Gastrocnemius medialis (tissue), 4 donors: ENCODE results near the gene PKM. TPM values are rescaled to one million over a fixed set of nuclear protein-coding genes. Genes with fewer than 3 reads are reported as not detected.

ENCODE experiments used
- ATAC-seq, 2 donors: fragments of 150-250 bp; one replicate each; pipeline ENCODE4 v1.9.1; 2016
- DNase-seq, 2 donors: peaks; one replicate each; pipeline ENCODE4 v3.0.0-alpha.2; 2019
- H3K27ac ChIP-seq, 4 donors: fragments of 200-600 bp; sonication (generic); 1 replicate in 1 of 4; 2 replicates in 3 of 4; pipeline ENCODE4 v1.5.1; 2016 to 2018; ENCODE audit warnings: mild to moderate bottlenecking in 2 of 4, moderate library complexity in 1 of 4
- H3K27me3 ChIP-seq, 3 donors: fragments of 200-600 bp; sonication (generic) in 2 of 3; 1 replicate in 1 of 3; 2 replicates in 2 of 3; pipeline versions ENCODE4 v1.5.1 to v1.6.0; 2016 to 2019; ENCODE audit warnings: mild to moderate bottlenecking in 1 of 3, moderate library complexity in 1 of 3
- H3K36me3 ChIP-seq, 2 donors: fragments of 200-600 bp; sonication (generic) in 1 of 2; one replicate each; pipeline ENCODE4 v1.5.1; 2017 to 2018
- H3K4me1 ChIP-seq, 2 donors: fragments of 200-600 bp; sonication (generic) in 1 of 2; one replicate each; pipeline ENCODE4 v1.5.1; 2016 to 2017; ENCODE audit warnings: mild to moderate bottlenecking in 2 of 2
- H3K4me3 ChIP-seq, 4 donors: fragments of 200-600 bp; sonication (generic) in 3 of 4; 1 replicate in 1 of 4; 2 replicates in 3 of 4; pipeline ENCODE4 v1.5.1; 2016 to 2019; ENCODE audit warnings: mild to moderate bottlenecking in 2 of 4
- H3K9me3 ChIP-seq, 3 donors: fragments of 200-600 bp; sonication (generic) in 2 of 3; 1 replicate in 1 of 3; 2 replicates in 2 of 3; pipeline ENCODE4 v1.5.1; 2016 to 2019
- POLR2A ChIP-seq, 2 donors: fragments of 450-650 bp; IDR thresholded peaks; one replicate each; pipeline ENCODE4 v1.6.1; 2017; ENCODE audit warnings: antibody characterized with exemption in 2 of 2, mild to moderate bottlenecking in 2 of 2, moderate library complexity in 2 of 2
- in situ Hi-C, 4 donors: fragments of 200-750 bp; cut with MboI; loops; one replicate each; pipeline versions ENCODE4 v1.15.0 to v1.8.0; 2017; ENCODE audit warnings: low sequenced_read_pairs in 4 of 4
- intact Hi-C: fragments of 100-400 bp; cut with DNase I; formaldehyde crosslinking; loops from one replicate; pipeline ENCODE4 v1.15.1; 2023; ENCODE audit warnings: low total_unique reads
- total RNA-seq, 4 donors: library from RNA; depleted of rRNA; stranded (reverse); fragments of >200 nt; gene quantifications; one replicate each; pipeline versions ENCODE4 v1.1.0 to v1.2.3, GENCODE V29; 2016
- TF ChIP-seq, protein P1 (sequence below), 5 experiments: fragments of 450-650 bp in 3 of 5; fragments of 200-600 bp in 2 of 5; sonication (generic) in 2 of 5; IDR thresholded peaks in 4 of 5; conservative IDR thresholded peaks in 1 of 5; 1 replicate in 4 of 5; 2 replicates in 1 of 5; pipeline ENCODE4 v1.5.1; 2016 to 2019; ENCODE audit warnings: antibody characterized with exemption in 5 of 5, mild to moderate bottlenecking in 3 of 5, moderate library complexity in 3 of 5

The PKM gene
- total RNA-seq, 4 donors from 2014 or later, result 691 to 946 (median 810) TPM

GRCh38 chr15:72222393-72222792 lies 8.6 kb downstream of the PKM start:
- TF ChIP-seq, protein P1, sequence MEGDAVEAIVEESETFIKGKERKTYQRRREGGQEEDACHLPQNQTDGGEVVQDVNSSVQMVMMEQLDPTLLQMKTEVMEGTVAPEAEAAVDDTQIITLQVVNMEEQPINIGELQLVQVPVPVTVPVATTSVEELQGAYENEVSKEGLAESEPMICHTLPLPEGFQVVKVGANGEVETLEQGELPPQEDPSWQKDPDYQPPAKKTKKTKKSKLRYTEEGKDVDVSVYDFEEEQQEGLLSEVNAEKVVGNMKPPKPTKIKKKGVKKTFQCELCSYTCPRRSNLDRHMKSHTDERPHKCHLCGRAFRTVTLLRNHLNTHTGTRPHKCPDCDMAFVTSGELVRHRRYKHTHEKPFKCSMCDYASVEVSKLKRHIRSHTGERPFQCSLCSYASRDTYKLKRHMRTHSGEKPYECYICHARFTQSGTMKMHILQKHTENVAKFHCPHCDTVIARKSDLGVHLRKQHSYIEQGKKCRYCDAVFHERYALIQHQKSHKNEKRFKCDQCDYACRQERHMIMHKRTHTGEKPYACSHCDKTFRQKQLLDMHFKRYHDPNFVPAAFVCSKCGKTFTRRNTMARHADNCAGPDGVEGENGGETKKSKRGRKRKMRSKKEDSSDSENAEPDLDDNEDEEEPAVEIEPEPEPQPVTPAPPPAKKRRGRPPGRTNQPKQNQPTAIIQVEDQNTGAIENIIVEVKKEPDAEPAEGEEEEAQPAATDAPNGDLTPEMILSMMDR (IDR thresholded peaks at IDR 0.05 in 4 of 5, conservative IDR thresholded peaks at IDR 0.05 in 1 of 5), result peak in 1 of 5 experiments; percentile 40
- peak; percentile 42 to 53 for TF ChIP-seq POLR2A (IDR thresholded peaks at IDR 0.05)
- intact Hi-C loops, result loop anchor here (2.0 kb wide), 1 partner anchor 22 kb away; no protein-coding TSS in a partner anchor
- peaks cover 0 to 14% of the 10 kb centered on the region in 2 donors for H3K36me3 ChIP-seq
- no peaks in the 10 kb centered on the region for H3K9me3 ChIP-seq
- in situ Hi-C loops, result no loop called here
- ATAC-seq (peak; percentile 78 to 82), DNase-seq (peak; percentile 89 to 96)
- peak overlapping the region; percentile 96 to 99 (median 98) for H3K27ac ChIP-seq
- peaks cover 78 to 87% of the 10 kb centered on the region in 2 donors for H3K4me1 ChIP-seq
- no peak overlapping the region for H3K4me3 ChIP-seq
- H3K27me3 ChIP-seq, result no peaks in the 10 kb centered on the region

DNA sequence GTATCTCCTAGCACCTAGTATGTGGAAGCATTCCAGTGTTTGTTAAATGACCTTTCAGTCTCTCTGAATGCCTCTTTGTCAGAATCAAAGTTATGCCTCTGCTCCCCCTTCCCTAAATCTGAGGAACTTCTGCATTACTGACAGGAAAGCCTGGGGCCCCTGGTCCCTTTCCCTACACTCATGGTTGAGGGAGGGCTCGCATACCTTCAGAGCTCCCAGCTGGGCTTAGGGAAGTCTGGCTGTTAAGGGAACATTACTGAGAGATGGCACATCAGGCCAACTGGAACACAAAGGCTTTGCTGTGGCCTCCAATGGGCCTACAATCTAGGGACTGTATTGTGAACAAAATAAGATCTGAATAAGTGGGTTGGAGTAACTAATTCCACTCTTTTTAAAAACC lies 10.3 kb downstream of the PKM start:
- Histone ChIP-seq H3K27ac (peak overlapping the region; percentile 96 to 99 (median 98)), H3K36me3 (peaks cover 0 to 31% of the 10 kb centered on the region in 2 donors), H3K9me3 (no peaks in the 10 kb centered on the region), H3K4me3 (no peak overlapping the region), H3K4me1 (peaks cover 75 to 85% of the 10 kb centered on the region in 2 donors), H3K27me3 (no peaks in the 10 kb centered on the region)
- intact Hi-C loops, result no loop called here
- ATAC-seq (no peak), DNase-seq (no peak)
- in situ Hi-C loops, result no loop called here
- TF ChIP-seq POLR2A (IDR thresholded peaks at IDR 0.05), result no peak
- TF ChIP-seq, protein P1 (IDR thresholded peaks at IDR 0.05 in 4 of 5, conservative IDR thresholded peaks at IDR 0.05 in 1 of 5), result no peak

DNA sequence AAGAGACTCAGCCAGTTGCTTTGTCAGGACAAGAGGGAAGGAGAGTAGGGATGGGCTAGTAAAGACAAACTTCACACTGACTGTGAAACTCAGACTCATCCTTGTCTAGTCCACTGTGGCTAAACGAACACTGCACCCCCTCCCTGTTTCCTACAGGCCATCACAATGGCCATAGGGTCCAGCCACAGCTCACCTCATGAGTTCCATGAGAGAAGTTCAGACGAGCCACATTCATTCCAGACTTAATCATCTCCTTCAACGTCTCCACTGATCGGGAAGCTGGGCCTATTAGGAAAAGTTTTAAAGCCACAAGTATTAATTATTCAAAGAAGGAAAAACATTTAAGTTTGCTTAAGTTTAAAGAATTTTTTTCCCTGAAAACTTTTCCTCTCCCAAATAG lies 13.8 kb downstream of the PKM start:
- Histone ChIP-seq H3K27ac (peak overlapping the region; percentile 53 to 99 (median 96)), H3K27me3 (no peaks in the 10 kb centered on the region), H3K4me1 (peaks cover 61 to 67% of the 10 kb centered on the region in 2 donors), H3K9me3 (no peaks in the 10 kb centered on the region), H3K36me3 (peaks cover 0 to 60% of the 10 kb centered on the region in 2 donors), H3K4me3 (no peak overlapping the region)
- TF ChIP-seq, protein P1 (IDR thresholded peaks at IDR 0.05 in 4 of 5, conservative IDR thresholded peaks at IDR 0.05 in 1 of 5), result no peak
- TF ChIP-seq POLR2A (IDR thresholded peaks at IDR 0.05), result no peak
- intact Hi-C loops (no loop called here), in situ Hi-C loops (no loop called here)
- no peak for ATAC-seq
- DNase-seq, result no peak

GRCh38 chr15:72216079-72216478 lies 14.9 kb downstream of the PKM start:
- H3K36me3 ChIP-seq, result peaks cover 0 to 71% of the 10 kb centered on the region in 2 donors
- ATAC-seq (no peak), DNase-seq (no peak)
- TF ChIP-seq POLR2A (IDR thresholded peaks at IDR 0.05), result no peak
- TF ChIP-seq, protein P1 (IDR thresholded peaks at IDR 0.05 in 4 of 5, conservative IDR thresholded peaks at IDR 0.05 in 1 of 5), result no peak
- in situ Hi-C loops, result no loop called here
- H3K27ac ChIP-seq, result peak overlapping the region; percentile 53 to 99 (median 96)
- no peaks in the 10 kb centered on the region for H3K9me3 ChIP-seq
- no peaks in the 10 kb centered on the region for H3K27me3 ChIP-seq
- peaks cover 50 to 55% of the 10 kb centered on the region in 2 donors for H3K4me1 ChIP-seq
- no peak overlapping the region for H3K4me3 ChIP-seq
- intact Hi-C loops, result no loop called here
